Astrocyte of the cerebellum (primary cell): ENCODE results near the gene TGFBR1.

Experiments used
- DNase-seq: peaks from one replicate; pipeline ENCODE4 v3.0.0-alpha.2; 2011; ENCODE audit warnings: low read depth
- H3K4me3 ChIP-seq: 2 replicates; pipeline ENCODE4 v1.5.1; 2011; ENCODE audit warnings: mild to moderate bottlenecking, low read depth, low read length, moderate library complexity
- CTCF ChIP-seq: IDR thresholded peaks from 2 replicates; pipeline ENCODE4 v1.5.1; 2012; ENCODE audit warnings: low read length, low read depth, moderate library complexity, mild to moderate bottlenecking; ENCODE audit errors: missing control alignments
- in situ Hi-C: cut with HindIII; loops from 2 replicates; pipeline ENCODE4 v1.10.0; 2017; ENCODE audit warnings: low sequenced_read_pairs

TGFBR1 gene

GRCh38 chr9:99083051-99083450, 21.9 kb upstream of the TGFBR1 start:
- TF ChIP-seq CTCF: no peak
- in situ Hi-C loops: loop anchor here (5.0 kb wide), 1 partner anchor 46 kb away; no protein-coding TSS in a partner anchor
- no peak overlapping the region for H3K4me3 ChIP-seq
- no peak for DNase-seq

- no peak overlapping the region for H3K4me3 ChIP-seq
- in situ Hi-C loops: no loop called here
- no peak for TF ChIP-seq CTCF
- DNase-seq: peak; percentile 54
Observed at GRCh38 chr9:99085949-99086948, 18.7 kb upstream of the TGFBR1 start.

- DNase-seq: no peak
- no peak overlapping the region for H3K4me3 ChIP-seq
- no peak for TF ChIP-seq CTCF
- in situ Hi-C loops: no loop called here
Observed at GRCh38 chr9:99087462-99087861, 17.5 kb upstream of the TGFBR1 start.

- H3K4me3 ChIP-seq: no peak overlapping the region
- TF ChIP-seq CTCF: no peak
- in situ Hi-C loops: no loop called here
- DNase-seq: no peak
Observed at GRCh38 chr9:99090336-99091130, 14.4 kb upstream of the TGFBR1 start.

GRCh38 chr9:99092643-99093491, 12.0 kb upstream of the TGFBR1 start:
- in situ Hi-C loops: no loop called here
- TF ChIP-seq CTCF: no peak
- no peak for DNase-seq

GRCh38 chr9:99093492-99093791, 11.5 kb upstream of the TGFBR1 start:
- H3K4me3 ChIP-seq: no peak overlapping the region
- no peak for DNase-seq
- TF ChIP-seq CTCF: no peak
- in situ Hi-C loops: no loop called here

More at GRCh38 chr9:99092643-99093491, 12.0 kb upstream of the TGFBR1 start:
- H3K4me3 ChIP-seq: no peak overlapping the region
